Activated gamma-delta T cell treated with anti-CD3 and anti-CD28 coated beads, Interleukin-2, amount 50 U/mL, for 16 hours (primary cell): ENCODE data around the gene PNPLA7.
"Not testable (repeated sequence)": the region's sequence is repeated elsewhere in the genome, so short reads cannot be mapped to it uniquely, and the experiment has no call there.

ENCODE experiments used
- DNase-seq: peaks from one replicate; pipeline ENCODE4 v3.0.0-alpha.2; 2020; ENCODE audit warnings: low read depth

Gene PNPLA7

DNA sequence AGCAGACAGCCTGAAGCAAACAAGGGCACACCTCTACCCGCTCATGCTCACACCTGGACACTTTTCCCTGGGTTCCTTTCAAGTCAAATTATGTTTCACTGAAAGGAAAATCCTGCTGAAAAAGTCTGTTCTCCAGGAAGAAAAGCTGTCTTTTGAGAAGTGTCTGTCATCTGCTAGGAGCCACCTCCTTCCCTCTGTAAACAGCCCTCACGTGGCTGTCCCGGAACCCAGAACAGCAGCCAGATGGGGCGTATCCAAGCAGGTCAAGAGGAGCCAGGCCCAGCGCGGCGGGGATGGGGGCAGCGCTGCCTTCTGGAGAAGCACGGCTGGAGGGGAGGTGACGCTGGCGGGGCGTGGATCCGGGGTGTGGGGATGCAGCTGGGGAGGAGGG is at the start of gene PNPLA7:
PNPLA7 (minus strand) TSS at position 172 of the 391 bp plus-strand sequence. CDS start 205 bp downstream, outside the sequence.
- DNase-seq: no peak

DNA sequence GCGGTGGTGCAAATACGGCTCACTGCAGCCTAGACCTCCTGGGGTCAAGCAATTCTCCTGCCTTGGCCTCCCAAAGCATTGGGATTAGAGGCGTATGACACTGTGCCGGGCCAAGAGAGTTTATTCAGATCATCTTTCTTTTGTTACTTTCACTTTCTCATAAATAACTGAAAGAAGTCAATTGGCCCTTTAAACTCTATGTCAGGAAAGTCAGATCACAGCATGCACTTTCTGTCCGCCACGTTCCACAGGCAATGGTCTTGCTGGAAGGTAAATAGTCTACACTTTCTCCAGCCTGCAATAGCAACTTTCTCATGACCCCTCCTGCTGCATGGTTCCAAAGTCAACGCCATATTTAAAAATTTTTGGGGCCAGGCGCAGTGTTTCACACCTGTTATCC is 48.7 kb upstream of the PNPLA7 start:
- no peak for DNase-seq

DNA sequence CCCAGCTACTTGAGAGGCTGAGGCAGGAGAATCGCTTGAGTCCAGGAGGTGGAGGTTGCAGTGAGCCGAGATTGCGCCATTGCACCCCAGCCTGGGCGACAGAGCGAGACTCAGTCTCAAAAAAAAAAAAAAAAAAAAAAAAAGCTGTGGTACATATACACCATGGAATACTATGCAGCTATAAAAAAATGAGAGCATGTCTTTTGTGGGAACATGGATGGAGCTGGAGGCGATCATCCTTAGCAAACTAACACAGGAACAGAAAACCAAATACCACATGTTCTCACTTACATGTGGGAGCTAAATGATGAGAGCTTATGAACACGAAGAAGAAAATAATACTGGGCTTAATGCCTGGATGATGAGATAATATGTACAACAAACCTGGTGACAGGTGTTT is 46.4 kb upstream of the PNPLA7 start:
- not testable (repeated sequence) for DNase-seq

DNA sequence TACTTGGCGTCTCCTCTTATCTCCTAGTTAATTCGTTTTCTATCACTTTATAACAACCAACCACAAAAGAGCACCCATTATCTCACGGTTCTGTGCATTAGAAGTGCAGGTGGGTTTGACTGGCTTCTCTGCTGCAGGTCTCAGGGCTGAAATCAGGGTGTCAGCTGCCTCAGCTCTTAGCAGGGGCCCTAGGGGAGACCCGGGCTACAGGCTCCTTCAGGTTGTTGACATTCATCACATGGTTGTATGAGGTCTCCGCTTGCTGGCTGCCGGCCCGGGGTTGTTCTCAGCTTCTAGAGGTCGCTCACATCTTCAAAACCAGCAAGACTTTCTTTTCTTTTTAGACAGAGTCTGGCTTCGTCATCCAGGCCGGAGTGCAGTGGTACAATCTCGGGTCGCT is 43.0 kb upstream of the PNPLA7 start:
- DNase-seq: no peak

DNA sequence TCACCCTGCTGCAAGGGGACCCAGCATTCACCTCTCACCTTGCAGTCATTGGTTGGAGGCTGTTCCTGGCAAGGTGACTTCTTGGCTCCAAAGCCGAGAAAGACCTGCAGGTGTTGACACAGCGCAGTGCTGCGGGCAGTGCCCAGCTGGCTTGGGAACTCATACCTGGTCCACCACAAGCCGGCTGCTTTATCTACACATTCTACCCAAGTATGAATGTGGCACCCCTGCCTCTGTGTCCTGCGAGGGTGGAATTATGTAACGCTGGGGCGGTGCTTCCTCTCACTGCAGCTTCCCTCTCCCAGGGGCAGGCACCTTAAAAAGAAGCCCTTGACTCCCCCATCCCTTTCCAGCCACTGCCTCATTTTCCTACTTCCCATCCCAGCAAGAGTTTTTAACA is 42.6 kb upstream of the PNPLA7 start:
- no peak for DNase-seq

DNA sequence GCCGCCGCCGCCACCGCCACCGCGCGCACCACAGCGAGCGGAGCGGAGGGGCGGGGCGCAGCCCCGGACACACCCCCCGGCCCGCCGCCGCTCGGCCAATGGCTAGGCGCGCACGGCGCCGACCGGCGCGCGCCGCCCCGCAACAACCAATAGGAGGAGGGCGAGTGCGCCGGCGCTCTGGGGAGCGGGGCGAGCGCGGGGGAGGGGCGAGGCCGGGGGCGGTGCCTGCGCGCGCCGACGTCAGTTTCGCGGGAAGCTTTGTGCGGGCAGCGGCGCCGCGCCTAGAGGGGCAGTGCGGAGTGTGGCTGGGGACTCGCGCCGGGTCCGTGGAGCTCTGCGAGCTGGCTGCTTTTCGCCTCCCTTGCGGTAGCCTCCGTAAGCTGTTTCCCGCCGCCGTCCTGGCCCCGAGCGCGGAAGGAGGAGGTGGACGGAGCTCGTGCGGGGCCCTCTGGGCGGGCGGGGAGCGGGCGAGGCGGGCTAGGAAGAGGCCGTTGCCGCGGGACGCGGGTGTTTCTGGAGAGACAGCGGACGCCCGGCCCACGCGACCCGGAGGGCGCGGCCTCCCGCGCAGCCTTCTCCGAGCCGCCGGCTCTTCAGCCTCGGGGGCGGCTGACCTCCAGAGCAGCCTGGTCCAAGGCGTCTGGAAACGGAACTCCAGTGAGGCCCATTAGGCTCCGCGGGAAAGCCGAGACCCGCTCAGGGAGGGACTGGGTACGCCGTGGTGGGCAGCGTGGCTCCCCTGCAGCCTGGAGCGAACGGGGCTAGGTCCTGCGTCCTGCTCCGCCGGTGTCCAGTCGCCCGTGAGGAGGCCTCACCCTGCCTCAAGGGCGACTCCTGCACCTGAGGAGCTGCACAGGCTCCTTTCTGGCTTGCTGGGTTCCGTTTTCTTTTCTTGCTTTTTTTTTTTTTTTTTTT is 40.5 kb upstream of the PNPLA7 start, which contains the start of gene ZMYND19:
ZMYND19 (minus strand) TSS at position 44 of the 915 bp plus-strand sequence. CDS start 249 bp downstream, outside the sequence.
- peak; percentile 83 for DNase-seq

DNA sequence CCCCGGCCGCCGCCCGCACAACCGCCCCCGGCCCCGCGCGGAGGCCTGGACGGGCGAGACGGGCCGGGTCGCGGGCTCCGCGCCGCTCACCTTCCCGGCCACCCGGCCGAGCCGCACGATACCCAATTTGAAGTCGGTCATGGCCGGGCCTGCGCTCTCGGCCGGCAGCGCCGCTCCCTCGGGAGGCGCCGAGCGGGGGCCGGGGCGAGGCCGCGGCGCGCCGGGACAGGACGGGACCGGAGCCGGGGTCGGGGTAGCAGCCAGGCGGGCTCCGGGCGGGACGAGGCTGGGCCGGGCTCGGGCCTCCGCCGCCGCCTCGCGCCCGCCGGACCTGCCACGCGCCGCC is 39.9 kb upstream of the PNPLA7 start:
- DNase-seq: no peak

DNA sequence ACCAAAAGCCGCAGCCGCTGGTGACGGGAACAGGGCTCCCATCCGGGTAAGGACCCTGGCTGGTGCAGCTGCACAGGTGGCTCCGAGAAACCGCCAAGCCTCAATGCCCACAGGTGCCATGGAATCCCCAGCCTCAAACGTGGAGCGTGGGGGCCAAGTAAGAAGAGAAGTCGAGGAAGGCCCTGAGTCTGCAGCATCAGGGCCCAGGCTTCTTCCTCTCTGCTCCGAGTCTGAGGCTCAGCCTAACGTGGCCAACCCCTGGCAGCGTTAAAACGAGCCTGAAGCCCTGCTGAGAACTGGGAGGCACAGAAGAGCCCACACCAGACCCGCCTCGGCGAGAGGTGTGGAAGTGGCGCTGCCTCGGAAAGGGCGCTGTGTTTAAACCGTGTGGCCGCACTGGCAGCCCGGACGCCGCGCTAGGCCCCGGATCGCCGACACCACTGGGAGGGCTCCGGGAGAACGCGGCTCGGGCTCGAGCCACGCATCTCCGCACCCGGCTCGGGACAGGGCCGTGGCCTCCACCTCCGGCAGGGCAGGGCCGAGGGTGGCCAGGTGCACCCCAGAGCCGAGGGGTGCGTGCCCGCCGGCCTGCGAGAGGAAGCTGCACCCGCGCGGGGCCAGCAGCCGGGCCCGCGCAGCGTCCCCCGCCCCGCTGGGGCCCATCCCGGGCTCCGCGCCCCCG is 39.4 kb upstream of the PNPLA7 start:
- no peak for DNase-seq

DNA sequence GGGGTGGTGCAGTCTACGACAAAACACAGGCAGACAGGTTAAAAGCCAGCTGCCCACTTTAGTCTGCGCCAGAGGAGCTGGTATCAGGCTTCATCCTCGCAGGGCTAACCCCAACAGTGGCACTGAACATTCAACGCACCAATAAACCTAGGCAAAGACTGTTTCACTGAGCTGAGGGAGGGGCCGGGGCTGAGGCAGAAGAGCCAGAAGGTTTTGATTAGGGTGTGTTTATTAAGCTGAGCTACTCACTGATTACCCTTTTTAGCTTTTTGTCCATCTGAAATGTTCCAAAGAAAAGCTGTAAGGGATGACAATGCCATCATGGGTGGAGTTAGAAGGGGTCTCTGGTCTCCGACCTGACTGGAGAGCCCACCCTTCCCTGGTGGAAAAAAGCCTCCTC is 38.7 kb upstream of the PNPLA7 start:
- no peak for DNase-seq

DNA sequence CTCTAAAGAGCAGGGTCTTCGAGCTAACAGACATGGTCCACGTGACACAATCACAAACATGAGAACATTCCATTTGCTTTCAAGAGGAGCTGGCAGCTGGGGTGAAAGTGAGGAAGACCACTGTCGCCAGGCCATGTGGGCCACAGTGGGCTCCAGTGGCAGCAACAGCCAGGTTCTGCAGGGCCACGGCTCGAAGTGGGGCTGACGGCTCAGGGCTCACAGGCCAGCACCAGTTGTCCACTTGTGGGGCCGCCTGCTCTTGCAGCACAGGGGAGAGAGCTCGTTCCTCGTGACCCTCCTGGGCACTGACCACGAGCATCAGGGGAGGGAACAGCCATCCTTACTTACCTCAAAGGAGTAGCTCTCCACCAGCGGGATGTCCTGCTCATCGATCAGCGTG is 38.1 kb upstream of the PNPLA7 start:
- DNase-seq: no peak

DNA sequence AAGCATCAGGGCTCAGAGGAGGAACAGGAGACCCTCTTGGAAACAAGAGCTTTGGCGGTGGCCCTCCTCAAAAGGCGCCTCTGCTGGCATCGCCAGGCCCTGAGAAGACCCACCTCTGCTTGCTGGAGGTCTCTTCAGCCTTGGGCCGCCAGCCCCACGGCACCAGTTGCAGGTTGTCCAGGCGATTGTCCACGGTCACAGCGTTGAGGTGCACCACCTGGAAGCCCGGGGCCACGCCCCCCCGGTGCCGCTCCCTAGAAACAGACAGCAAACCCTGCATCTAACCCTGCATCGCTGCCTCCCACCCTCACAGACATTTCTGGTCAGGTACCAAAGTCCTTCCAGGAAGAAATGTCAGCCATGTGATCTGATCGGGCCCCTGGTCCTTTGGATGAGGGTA is 36.7 kb upstream of the PNPLA7 start:
- no peak for DNase-seq

DNA sequence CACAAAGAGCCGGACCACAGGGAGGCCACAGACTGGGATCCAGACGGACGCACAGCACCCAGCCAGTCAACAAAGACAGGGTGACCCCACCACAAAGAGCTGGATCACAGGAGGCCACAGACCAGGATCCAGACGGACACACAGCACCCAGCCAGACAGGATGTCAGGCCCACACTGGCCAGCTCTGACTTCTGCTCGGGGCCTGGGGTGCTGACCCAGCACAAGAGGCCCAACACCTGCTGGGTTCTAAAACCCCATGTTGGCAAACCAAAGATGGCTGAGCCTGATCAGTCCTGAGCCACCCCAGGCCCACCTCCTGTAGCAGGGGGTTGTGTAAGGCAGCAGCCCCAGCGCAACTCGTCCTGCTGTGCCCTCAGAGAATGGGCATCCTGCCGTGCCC is 33.8 kb upstream of the PNPLA7 start:
- no peak for DNase-seq

DNA sequence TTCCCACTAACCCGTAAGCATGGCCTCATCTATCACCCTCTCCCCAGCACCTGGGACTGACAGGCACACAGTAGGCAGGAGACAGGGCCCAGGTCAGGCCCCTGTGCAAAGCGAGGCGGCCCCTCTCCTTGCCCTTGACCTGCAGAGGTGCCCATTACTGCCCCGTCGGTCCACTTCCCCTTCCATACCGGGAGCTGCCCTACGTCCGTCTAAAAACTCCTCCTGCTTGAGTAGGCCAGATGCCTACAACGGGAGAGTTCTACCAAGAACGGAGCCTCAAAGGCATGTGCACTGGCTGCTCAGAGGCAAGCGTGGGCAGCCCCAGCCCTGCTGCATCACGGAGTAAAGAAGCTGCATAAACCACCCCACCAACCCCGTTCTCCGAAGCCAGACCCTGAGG is 33.1 kb upstream of the PNPLA7 start:
- DNase-seq: no peak

DNA sequence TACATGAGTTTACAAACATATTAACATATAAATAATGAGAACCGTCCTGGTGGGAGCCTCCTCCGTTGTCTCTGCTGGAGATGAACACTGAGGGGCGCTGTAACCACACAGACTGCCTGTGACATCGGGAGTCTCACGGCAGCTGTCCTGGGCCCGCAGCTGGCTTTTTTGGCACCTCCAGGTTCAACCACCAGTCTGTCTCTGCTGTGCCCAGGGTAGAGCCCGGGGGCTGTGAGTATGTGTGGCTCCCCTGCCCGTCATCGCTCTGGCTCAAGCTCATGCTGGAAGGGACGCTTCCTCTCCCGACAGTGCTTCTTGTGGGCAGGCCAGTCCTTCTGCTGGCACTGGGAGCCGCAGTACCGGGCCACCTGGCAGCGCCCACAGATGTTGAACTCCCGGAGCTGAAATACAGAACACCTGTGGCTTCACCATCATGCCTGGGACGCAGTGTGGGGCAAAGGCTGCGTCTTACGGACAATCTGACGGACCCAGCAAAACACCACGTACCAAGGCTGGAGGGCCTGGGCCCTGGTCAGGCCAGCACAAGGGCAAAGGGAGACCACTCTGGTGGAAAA is 32.2 kb upstream of the PNPLA7 start:
- DNase-seq: no peak

DNA sequence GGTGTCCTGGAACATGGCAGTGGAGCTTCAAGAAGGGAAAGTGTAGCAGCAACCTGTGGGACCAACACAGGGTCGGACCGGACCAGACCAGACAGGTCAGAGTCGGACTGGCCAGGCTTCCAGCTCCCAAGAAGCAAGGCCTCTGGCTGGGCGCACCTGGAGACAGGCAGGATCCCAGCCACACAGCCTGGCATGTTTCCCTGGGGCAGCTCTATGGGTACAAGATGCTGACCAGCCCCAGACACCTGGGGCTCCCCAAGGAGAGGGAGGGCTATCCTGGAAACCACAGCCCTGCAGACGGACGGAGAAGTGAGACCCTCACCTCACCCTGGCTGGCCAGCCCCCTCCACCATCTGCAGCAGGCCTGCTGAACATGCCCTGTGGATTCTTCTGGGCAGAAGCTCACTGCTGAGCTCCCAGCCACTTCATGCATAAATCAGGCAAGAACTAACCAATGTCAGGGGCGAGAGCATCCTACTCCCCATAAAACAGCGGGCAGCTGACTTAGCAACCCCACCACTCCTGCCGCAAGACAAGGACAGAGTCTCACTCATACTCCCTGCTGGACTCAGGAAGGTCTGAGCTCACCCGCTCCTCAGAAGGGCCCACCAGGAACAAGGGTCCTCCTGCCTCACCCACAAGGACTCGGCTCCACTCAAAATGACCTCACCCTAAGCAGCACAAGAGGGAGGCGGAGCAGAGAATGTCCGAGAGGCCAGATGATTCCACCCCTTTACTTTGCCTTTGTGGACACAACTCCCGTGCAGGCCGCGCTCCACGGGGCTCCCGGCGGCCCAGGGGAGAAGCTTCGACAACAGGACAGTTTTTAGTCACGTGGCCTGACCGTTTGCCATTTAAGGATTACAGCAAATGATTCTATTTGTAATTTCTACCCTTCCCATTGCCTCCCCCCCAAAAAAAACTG is 31.4 kb upstream of the PNPLA7 start:
- DNase-seq: no peak

DNA sequence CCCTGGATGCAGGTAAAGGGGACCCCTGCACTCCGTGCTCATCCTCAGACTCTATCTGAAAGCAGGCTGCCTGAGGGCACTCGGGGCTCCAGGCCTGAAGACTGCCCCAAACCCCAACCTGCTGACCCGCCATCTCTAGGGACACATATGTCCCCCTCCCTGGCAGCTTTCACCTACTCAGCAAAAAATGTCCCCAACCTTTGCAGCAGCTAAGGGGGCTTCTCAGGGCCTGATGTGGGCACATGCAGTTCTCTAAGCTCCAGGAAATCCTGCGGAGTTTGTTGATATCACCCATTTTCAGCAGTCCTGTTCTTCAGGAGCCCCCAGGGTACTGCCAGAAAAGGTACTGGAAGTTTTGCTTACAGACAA is 30.7 kb upstream of the PNPLA7 start:
- no peak for DNase-seq

DNA sequence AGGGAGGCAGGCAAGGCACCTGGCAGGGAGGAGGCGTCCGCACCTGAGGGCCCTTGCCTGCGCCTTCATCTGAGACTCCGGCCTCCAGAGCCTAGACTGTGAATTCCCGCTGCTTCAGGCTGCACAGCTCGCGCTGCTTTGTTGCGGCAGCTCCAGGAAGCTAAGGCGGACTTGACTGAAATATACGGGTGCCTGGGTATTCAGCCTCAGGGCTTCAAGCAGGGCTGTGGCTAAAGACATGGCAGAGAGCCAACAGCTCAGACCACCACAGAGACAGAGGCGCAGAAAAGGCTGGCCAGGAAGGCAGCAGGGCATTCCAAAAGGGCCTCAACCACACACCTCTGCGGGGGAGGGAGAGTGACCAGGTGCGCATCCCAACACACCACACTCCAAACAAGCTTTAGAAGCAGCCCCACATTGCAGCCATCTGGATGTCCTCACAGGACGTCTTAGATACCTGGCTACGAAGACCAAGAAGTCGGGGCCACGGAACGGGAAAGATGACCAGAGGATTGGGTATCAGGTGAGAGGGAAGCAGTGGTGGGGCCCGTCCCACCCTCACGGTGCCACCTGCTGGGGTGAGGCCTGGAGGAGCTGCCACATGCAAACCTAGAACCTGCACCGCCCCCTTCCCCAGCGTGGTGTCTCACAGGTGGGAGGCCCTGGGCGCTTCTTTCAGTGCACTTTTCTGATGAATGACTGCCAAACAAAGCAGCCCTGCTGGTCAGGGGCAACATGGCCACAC is 30.2 kb upstream of the PNPLA7 start:
- DNase-seq: no peak

DNA sequence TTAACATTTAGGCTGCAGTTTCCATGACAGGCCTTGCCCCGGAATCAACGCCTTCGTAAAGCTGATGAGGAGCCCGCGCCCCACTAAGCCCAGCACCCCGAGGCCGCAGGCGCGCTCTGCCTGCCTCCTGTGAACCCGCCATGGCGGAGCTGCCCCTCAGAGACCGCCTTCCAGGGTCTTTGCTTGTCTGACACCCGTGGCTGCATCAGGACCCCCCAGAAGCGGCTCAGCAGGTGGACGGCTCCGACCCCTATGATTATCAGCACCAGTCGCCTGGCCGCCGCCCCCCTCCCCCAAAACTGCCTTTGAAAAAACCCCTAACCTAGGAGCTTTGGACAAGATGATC is 29.0 kb upstream of the PNPLA7 start:
- no peak for DNase-seq

DNA sequence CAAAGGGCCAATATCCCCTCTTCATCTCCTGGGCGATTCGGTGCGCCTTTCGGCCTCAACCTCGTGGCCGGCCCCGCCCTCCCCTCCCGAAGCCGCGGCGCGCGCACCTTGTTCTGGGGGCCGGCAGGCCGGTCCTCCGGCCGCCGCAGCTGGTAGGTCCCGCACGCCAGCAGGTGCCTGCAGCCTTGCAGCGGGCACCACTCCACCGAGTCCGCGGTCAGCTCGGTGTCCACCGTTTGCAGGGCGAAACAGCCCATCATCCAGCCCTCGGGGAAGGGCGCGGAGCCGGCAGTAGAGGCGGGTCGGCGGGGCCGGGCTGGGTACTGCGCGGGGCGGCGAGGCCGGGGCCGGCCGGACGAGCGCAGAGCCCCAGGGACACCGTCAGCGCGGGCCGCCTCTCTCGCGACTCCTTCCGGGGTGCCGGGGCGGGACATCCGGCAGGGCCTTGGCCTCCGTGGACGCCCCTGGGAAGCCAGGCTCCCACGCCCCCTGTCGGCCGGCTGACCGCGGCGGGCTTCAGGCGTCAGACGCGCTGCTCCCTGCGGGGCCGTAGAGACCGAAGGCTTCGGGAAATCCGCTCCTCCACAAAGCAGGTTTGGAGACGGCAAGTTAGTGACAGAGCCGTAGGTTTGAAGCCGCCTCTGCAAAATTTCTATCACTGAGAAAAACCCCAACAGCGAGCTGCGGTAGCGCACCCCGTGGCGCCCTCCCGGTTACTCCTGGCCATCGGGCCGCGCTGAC is 28.5 kb upstream of the PNPLA7 start, which contains the start of gene DPH7:
DPH7 (minus strand) TSS at position 408 of the 741 bp plus-strand sequence; CDS start at position 260, 148 bp downstream.
- peak; percentile 97 for DNase-seq

DNA sequence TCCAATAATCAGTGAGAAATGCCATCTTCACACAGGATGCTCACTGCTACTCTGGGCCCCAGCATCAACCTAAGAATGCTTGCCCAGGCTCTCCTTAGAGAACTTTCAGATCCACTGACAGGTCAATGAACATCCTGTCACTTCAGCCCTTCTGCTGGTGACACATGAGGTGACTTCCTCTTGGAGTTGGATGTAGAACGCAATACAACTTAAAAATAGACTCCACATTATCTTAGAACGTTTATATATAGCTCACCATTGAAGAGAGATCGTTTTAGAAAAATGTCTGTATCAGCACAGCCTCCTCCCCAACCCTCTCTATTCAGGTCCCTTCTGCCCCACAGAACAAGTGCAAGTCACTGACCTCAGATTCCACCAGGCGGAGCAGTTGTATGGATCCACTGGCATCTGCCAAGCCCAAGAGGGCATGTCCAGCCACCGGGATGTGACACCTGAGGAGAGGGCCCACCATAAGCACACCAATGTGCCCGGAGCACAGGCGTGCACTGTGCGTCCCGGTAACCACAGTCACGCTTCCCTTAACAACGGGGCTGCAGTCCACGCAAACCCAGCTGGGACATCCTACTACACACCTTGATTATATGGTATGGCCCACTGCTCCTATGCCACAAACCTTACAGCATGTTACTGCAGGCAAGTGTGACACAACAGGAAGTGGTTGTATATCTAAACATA is 25.7 kb upstream of the PNPLA7 start:
- DNase-seq: no peak
